ENCODE results near the gene PGBD5.

- TF ChIP-seq POLR2AphosphoS5 (IDR thresholded peaks at IDR 0.05; ENCODE audit: borderline replicate concordance, low read depth, low read length) (no peak), EZH2 (IDR thresholded peaks at IDR 0.05) (no peak)
These were observed 74.6 kb downstream of the PGBD5 start for GRCh38 chr1:230351514-230351913.
